ENCODE data around the gene DYRK4. TPM values are rescaled to one million over a fixed set of nuclear protein-coding genes. Genes with fewer than 3 reads are reported as not detected.
A peak's percentile ranks its signal among the peaks of the same experiment; 100 is the strongest.

The DYRK4 gene
- total RNA-seq, 6 experiments from 2014 or later = 35.4 to 47.0 (median 41.1) TPM

GRCh38 chr12:4579305-4580102 is 17.5 kb downstream of the DYRK4 start:
- TF ChIP-seq CTCF (IDR thresholded peaks at IDR 0.05) = peak; percentile 45
- peak; percentile 9 for DNase-seq
- H3K27ac Mint-ChIP-seq = no peak overlapping the region
- H3K36me3 Mint-ChIP-seq (ENCODE audit: low read depth) = no peaks in the 10 kb centered on the region
- H3K4me1 Mint-ChIP-seq (ENCODE audit: low read depth) = no peaks in the 10 kb centered on the region
- no peaks in the 10 kb centered on the region for H3K9me3 Mint-ChIP-seq
- H3K4me3 Mint-ChIP-seq = no peak overlapping the region
- H3K27me3 Mint-ChIP-seq (ENCODE audit: insufficient read depth) = peaks cover 31% of the 10 kb centered on the region

- Mint-ChIP-seq H3K9me3 (no peaks in the 10 kb centered on the region), H3K27me3 (ENCODE audit: insufficient read depth) (peaks cover 35% of the 10 kb centered on the region), H3K4me1 (ENCODE audit: low read depth) (no peaks in the 10 kb centered on the region), H3K27ac (no peak overlapping the region), H3K36me3 (ENCODE audit: low read depth) (no peaks in the 10 kb centered on the region), H3K4me3 (no peak overlapping the region)
- no peak for TF ChIP-seq CTCF (IDR thresholded peaks at IDR 0.05)
- DNase-seq = no peak
These were observed 18.3 kb downstream of the DYRK4 start for GRCh38 chr12:4580281-4580688.

GRCh38 chr12:4584281-4584680 is 22.3 kb downstream of the DYRK4 start:
- no peak for TF ChIP-seq CTCF (IDR thresholded peaks at IDR 0.05)
- no peak for DNase-seq
- no peaks in the 10 kb centered on the region for H3K4me1 Mint-ChIP-seq (ENCODE audit: low read depth)
- H3K36me3 Mint-ChIP-seq (ENCODE audit: low read depth) = no peaks in the 10 kb centered on the region
- H3K4me3 Mint-ChIP-seq = no peak overlapping the region
- H3K9me3 Mint-ChIP-seq = no peaks in the 10 kb centered on the region
- H3K27ac Mint-ChIP-seq = no peak overlapping the region
- H3K27me3 Mint-ChIP-seq (ENCODE audit: insufficient read depth) = peaks cover 40% of the 10 kb centered on the region

- H3K27me3 Mint-ChIP-seq (ENCODE audit: insufficient read depth) = peaks cover 40% of the 10 kb centered on the region
- no peaks in the 10 kb centered on the region for H3K9me3 Mint-ChIP-seq
- no peaks in the 10 kb centered on the region for H3K36me3 Mint-ChIP-seq (ENCODE audit: low read depth)
- no peak overlapping the region for H3K4me3 Mint-ChIP-seq
- no peak overlapping the region for H3K27ac Mint-ChIP-seq
- no peak for DNase-seq
- no peaks in the 10 kb centered on the region for H3K4me1 Mint-ChIP-seq (ENCODE audit: low read depth)
- TF ChIP-seq CTCF (IDR thresholded peaks at IDR 0.05) = no peak
These were observed 22.9 kb downstream of the DYRK4 start for GRCh38 chr12:4584896-4585295.

- H3K27ac Mint-ChIP-seq = no peak overlapping the region
- H3K27me3 Mint-ChIP-seq (ENCODE audit: insufficient read depth) = peaks cover 44% of the 10 kb centered on the region
- no peak for DNase-seq
- no peaks in the 10 kb centered on the region for H3K36me3 Mint-ChIP-seq (ENCODE audit: low read depth)
- H3K9me3 Mint-ChIP-seq = no peaks in the 10 kb centered on the region
- no peaks in the 10 kb centered on the region for H3K4me1 Mint-ChIP-seq (ENCODE audit: low read depth)
- H3K4me3 Mint-ChIP-seq = no peak overlapping the region
- no peak for TF ChIP-seq CTCF (IDR thresholded peaks at IDR 0.05)
These were observed 24.5 kb downstream of the DYRK4 start for GRCh38 chr12:4586500-4586899.

Measured in HFFc6 (cell line).